ENCODE measurements around the gene DIDO1. TPM values are rescaled to one million over a fixed set of nuclear protein-coding genes. Genes with fewer than 3 reads are reported as not detected.

DIDO1 gene
- total and polyA plus RNA-seq, 2 of the 13 experiments (the other 11 are each of a cell fraction or from before 2014, with no cell fraction given) = 75.0 to 75.1 TPM

- TF ChIP-seq MAFG (CRISPR knock-in tag; IDR thresholded peaks at IDR 0.05) (no peak), ZHX1 (CRISPR knock-in tag; IDR thresholded peaks at IDR 0.05; ENCODE audit: low read depth) (no peak), ZMYM3 (CRISPR knock-in tag; IDR thresholded peaks at IDR 0.05) (peak; percentile 51; the same call in 1 of the 2 replicates)
Measured at GRCh38 chr20:62876902-62877816, 49.1 kb downstream of the DIDO1 start (continued).

GRCh38 chr20:62876501-62876901, 49.8 kb downstream of the DIDO1 start:
- 0 out of 2 replicates have a peak overlapping the region, but pooled peaks have one; percentile 62 for H3K4me2 ChIP-seq (ENCODE audit: low read depth, low read length)
- peak; percentile 8 for ATAC-seq
- peaks cover 65% of the 10 kb centered on the region for H3K4me1 ChIP-seq (ENCODE audit: insufficient read depth, low read length)
- no peak overlapping the region for H3K27ac ChIP-seq (ENCODE audit: extremely low read length, insufficient read depth, low read length)
- no peak for DNase-seq (ENCODE audit: low spot score)
- ChIA-PET POLR2A (interaction anchor here (1.1 to 6.2 kb wide), 7 partner anchors 11 to 209 kb away, joined by 3 to 59 read pairs (median 6); partner anchors contain the start of genes GID8, SLC17A9 and TCFL5), CTCF (ENCODE audit: low intra/inter-chr PET ratio, low total read pairs) (no interaction called here)
- no peak overlapping the region for H3K9ac ChIP-seq (ENCODE audit: insufficient read depth, low read depth, low read length)
- H3K4me3 ChIP-seq (replicated peaks in 1 of 3; ENCODE audit: insufficient read depth in 1 of 3, low read depth in 2 of 3, low read length in 3 of 3) = no peak overlapping the region
- no peaks in the 10 kb centered on the region for H3K79me2 ChIP-seq (ENCODE audit: insufficient read depth, low read length)
- in situ Hi-C loops (cut with HindIII; ENCODE audit: extremely low pct_ligation_motif_present, low pct_unique_long_range_greater_than_20kb) = no loop called here
- no TSS peak for BruUV-seq (replicated peaks)
- H4K20me1 ChIP-seq (ENCODE audit: insufficient read depth, low read length) = no peaks in the 10 kb centered on the region
- no peak overlapping the region for H2AFZ ChIP-seq (ENCODE audit: low read length)
- peaks cover 3 to 8% of the 10 kb centered on the region in 2 experiments; a peak in 1 of 5 replicates for H3K36me3 ChIP-seq (replicated peaks in 1 of 2; ENCODE audit: control insufficient read depth in 1 of 2, insufficient read depth in 2 of 2, low read length in 2 of 2)
- intact Hi-C loops (cut with micrococcal nuclease; ENCODE audit: unreplicated experiment) = no loop called here
- WGBS (ENCODE audit: low lambda C conversion rate) = 86% methylated on average over 12 of the region's 13 CpGs
- FAIRE-seq = no peak
- H3K9me3 ChIP-seq (ENCODE audit: low read length) = no peaks in the 10 kb centered on the region
- H3K27me3 ChIP-seq (ENCODE audit: control insufficient read depth in 1 of 2, insufficient read depth in 2 of 2, low read length in 2 of 2) = peaks cover 0 to 4% of the 10 kb centered on the region in 2 experiments; a peak in 1 of 5 replicates
- peak; percentile 31; the same call in 1 of the 2 replicates for TF ChIP-seq ZNF138 (CRISPR knock-in tag; IDR thresholded peaks at IDR 0.05; ENCODE audit: low read depth)
- TF ChIP-seq GABPB1 (CRISPR knock-in tag; IDR thresholded peaks at IDR 0.05) = no peak
- TF ChIP-seq ZNF878 (CRISPR knock-in tag; IDR thresholded peaks at IDR 0.05) = no peak
- no peak for TF ChIP-seq TFAP4 (IDR thresholded peaks at IDR 0.05; ENCODE audit: borderline replicate concordance, low read depth)
- no peak for TF ChIP-seq ZNF337 (CRISPR knock-in tag; IDR thresholded peaks at IDR 0.05; ENCODE audit: borderline replicate concordance, low read depth)
- 0 out of 2 replicates have a peak, but pooled peaks have one; percentile 12 for TF ChIP-seq MXD3 (CRISPR knock-in tag; IDR thresholded peaks at IDR 0.05)
- TF ChIP-seq MTA3 (CRISPR knock-in tag; IDR thresholded peaks at IDR 0.05) = no peak
- no peak for TF ChIP-seq ZHX1 (CRISPR knock-in tag; IDR thresholded peaks at IDR 0.05; ENCODE audit: low read depth)
- 0 out of 2 replicates have a peak, but pooled peaks have one; percentile 35 for TF ChIP-seq ZNF576 (CRISPR knock-in tag; IDR thresholded peaks at IDR 0.05)
- TF ChIP-seq HNRNPLL (IDR thresholded peaks at IDR 0.05; ENCODE audit: low read depth, low read length, poor library complexity, severe bottlenecking) = peak; percentile 8
- TF ChIP-seq ZNF768 (CRISPR knock-in tag; IDR thresholded peaks at IDR 0.05) = no peak

All from HepG2 (cell line).